Vagina (tissue), 2 donors: ENCODE results near the gene CYP4V2.

Source experiments
- POLR2A ChIP-seq, 2 donors: fragments of 450-650 bp; IDR thresholded peaks; one replicate each; pipeline ENCODE4 v1.6.1; 2017; ENCODE audit warnings: antibody characterized with exemption in 2 of 2, mild to moderate bottlenecking in 2 of 2, moderate library complexity in 2 of 2
- TF ChIP-seq, protein P1 (sequence below), 3 experiments: fragments of 450-650 bp in 2 of 3; fragments of 200-600 bp in 1 of 3; sonication (generic) in 1 of 3; IDR thresholded peaks; one replicate each; pipeline ENCODE4 v1.5.1; 2017 to 2019; ENCODE audit warnings: antibody characterized with exemption in 3 of 3, mild to moderate bottlenecking in 2 of 3, moderate library complexity in 2 of 3

DNA sequence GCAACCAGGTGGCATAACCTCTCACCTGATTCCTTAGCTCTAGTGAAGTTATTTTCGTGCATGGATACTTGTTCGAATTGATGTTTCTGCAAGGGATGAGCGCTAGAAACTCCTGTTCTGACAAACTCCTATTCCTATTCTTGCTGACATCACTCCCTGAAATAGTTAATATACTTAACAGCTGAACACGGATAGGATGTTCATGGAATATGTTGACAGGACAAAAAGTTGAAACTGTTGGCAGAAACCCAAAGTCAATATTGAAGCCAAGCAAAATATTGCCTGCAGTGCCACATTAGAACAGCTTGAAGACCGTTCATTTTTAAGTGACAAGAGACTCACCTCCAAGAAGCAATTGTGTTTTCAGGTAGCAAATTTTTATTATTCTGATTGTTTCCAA is 35.9 kb downstream of the CYP4V2 start, which contains the start of gene KLKB1:
- TF ChIP-seq, protein P1, sequence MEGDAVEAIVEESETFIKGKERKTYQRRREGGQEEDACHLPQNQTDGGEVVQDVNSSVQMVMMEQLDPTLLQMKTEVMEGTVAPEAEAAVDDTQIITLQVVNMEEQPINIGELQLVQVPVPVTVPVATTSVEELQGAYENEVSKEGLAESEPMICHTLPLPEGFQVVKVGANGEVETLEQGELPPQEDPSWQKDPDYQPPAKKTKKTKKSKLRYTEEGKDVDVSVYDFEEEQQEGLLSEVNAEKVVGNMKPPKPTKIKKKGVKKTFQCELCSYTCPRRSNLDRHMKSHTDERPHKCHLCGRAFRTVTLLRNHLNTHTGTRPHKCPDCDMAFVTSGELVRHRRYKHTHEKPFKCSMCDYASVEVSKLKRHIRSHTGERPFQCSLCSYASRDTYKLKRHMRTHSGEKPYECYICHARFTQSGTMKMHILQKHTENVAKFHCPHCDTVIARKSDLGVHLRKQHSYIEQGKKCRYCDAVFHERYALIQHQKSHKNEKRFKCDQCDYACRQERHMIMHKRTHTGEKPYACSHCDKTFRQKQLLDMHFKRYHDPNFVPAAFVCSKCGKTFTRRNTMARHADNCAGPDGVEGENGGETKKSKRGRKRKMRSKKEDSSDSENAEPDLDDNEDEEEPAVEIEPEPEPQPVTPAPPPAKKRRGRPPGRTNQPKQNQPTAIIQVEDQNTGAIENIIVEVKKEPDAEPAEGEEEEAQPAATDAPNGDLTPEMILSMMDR (IDR thresholded peaks at IDR 0.05) = no peak
- no peak for TF ChIP-seq POLR2A (IDR thresholded peaks at IDR 0.05)
